ENCODE data around the gene CARD8. TPM values are rescaled to one million over a fixed set of nuclear protein-coding genes. Genes with fewer than 3 reads are reported as not detected.
"Not testable (repeated sequence)": the region's sequence is repeated elsewhere in the genome, so short reads cannot be mapped to it uniquely, and the experiment has no call there.

Gene CARD8
- total and polyA plus RNA-seq, 7 experiments from 2014 or later, result 73.6 to 301 (median 165) TPM

DNA sequence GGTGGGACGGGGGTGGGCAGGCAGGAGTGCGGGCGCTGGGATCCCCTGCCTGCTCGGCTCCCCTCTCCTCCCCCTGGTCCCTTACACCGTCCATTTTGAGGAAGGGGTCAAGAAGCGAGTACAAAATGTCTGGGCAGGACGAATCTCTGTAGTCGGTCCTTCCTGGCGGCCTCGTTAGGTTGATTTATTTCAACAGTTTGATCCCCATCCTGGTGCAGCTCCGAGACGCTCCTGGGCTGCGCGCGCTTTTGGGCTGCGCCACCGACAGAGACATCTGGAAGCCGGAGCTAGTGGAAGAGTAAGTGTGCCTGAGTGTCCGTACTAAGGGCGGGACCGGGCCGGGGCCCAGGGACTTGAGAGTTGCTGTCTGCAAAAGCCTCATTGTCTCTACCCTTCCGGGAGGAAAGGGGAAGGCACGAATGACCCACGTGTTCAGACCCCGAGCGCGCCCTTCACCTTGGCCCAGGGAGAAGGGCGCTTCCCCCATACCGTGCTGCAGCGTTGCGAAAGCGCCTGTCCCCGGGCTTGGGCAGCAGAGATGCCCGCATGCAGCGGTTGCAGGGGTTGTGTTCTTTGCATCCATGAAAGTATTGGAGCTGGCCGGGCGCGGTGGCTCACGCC lies 15.9 kb upstream of the CARD8 start:
- H3K4me3 Mint-ChIP-seq, result peak overlapping the region; percentile 76 to 95 (median 88)
- peak; percentile 40 for ATAC-seq
- peaks cover 0 to 23% (median 11%) of the 10 kb centered on the region in 5 donors for H3K27me3 Mint-ChIP-seq
- Histone ChIP-seq H3K27ac (ENCODE audit: low read depth, low read length) (no peak overlapping the region), H3K4me3 (ENCODE audit: low read length) (peak overlapping the region; percentile 55), H3K9me3 (ENCODE audit: control insufficient read depth in 2 of 3, low read length in 3 of 3) (no peaks in the 10 kb centered on the region), H3K36me3 (ENCODE audit: control insufficient read depth in 2 of 3, insufficient read depth in 3 of 3, low read length in 3 of 3) (no peaks in the 10 kb centered on the region), H3K27me3 (ENCODE audit: control insufficient read depth in 2 of 2, insufficient read depth in 2 of 2, low read length in 2 of 2) (no peaks in the 10 kb centered on the region), H3K4me1 (ENCODE audit: control insufficient read depth in 2 of 2, insufficient read depth in 2 of 2, low read length in 2 of 2) (peaks cover 0 to 5% of the 10 kb centered on the region in 2 donors)
- intact Hi-C loops (cut with micrococcal nuclease), result loop anchor here in 1 of 2 donors (1.0 kb wide), 1 partner anchor 20 kb away; no protein-coding TSS in a partner anchor
- peak in 4 of 9 donors; percentile 5 to 32 (median 9) for DNase-seq
- peaks cover 0 to 1% (median 0%) of the 10 kb centered on the region in 5 donors for H3K36me3 Mint-ChIP-seq
- ChIA-PET CTCF (interaction anchor here (0.6 to 1.5 kb wide), 2 partner anchors 119 to 163 kb away, joined by 3 read pairs; partner anchors contain the start of gene KDELR1), POLR2A (interaction anchor here (0.7 to 1.4 kb wide), 2 partner anchors 20 to 759 kb away, joined by 4 to 5 read pairs; no protein-coding TSS in a partner anchor)
- peak overlapping the region in 1 of 9 donors; percentile 33 for H3K27ac Mint-ChIP-seq
- no peaks in the 10 kb centered on the region for H3K9me3 Mint-ChIP-seq
- H3K4me1 Mint-ChIP-seq, result peaks cover 13 to 30% (median 20%) of the 10 kb centered on the region in 7 donors

GRCh38 chr19:48269617-48270026 lies 13.9 kb upstream of the CARD8 start:
- Mint-ChIP-seq H3K27me3 (peaks cover 0 to 31% (median 11%) of the 10 kb centered on the region in 5 donors), H3K27ac (peak overlapping the region in 4 of 9 donors; percentile 12 to 71 (median 23)), H3K4me1 (peaks cover 16 to 30% (median 20%) of the 10 kb centered on the region in 7 donors), H3K4me3 (peak overlapping the region; percentile 38 to 92 (median 76))
- H3K36me3 Mint-ChIP-seq; H3K4me3 ChIP-seq (ENCODE audit: low read length); H3K4me1 ChIP-seq (ENCODE audit: control insufficient read depth in 2 of 2, insufficient read depth in 2 of 2, low read length in 2 of 2); intact Hi-C loops (cut with micrococcal nuclease); H3K27ac ChIP-seq (ENCODE audit: low read depth, low read length); DNase-seq; H3K9me3 ChIP-seq (ENCODE audit: control insufficient read depth in 2 of 3, low read length in 3 of 3); H3K36me3 ChIP-seq (ENCODE audit: control insufficient read depth in 2 of 3, insufficient read depth in 3 of 3, low read length in 3 of 3); H3K27me3 ChIP-seq (ENCODE audit: control insufficient read depth in 2 of 2, insufficient read depth in 2 of 2, low read length in 2 of 2); ATAC-seq; H3K9me3 Mint-ChIP-seq: not testable (repeated sequence)
- POLR2A ChIA-PET, result interaction anchor here (0.7 kb wide), 1 partner anchor 49 kb away, joined by 3 read pairs; no protein-coding TSS in a partner anchor
- CTCF ChIA-PET, result interaction anchor here (0.6 to 1.8 kb wide), 7 partner anchors 9 to 315 kb away, joined by 3 to 8 read pairs (median 5); no protein-coding TSS in a partner anchor

GRCh38 chr19:48265326-48265725 lies 9.6 kb upstream of the CARD8 start:
- H3K36me3 ChIP-seq (ENCODE audit: control insufficient read depth in 2 of 3, insufficient read depth in 3 of 3, low read length in 3 of 3); intact Hi-C loops (cut with micrococcal nuclease): not testable (repeated sequence)
- CTCF ChIA-PET, result interaction anchor here (0.7 to 1.1 kb wide), 2 partner anchors 62 to 75 kb away, joined by 3 read pairs; no protein-coding TSS in a partner anchor

GRCh38 chr19:48260359-48260714 lies 4.6 kb upstream of the CARD8 start:
- CTCF ChIA-PET, result interaction anchor here (0.6 to 2.3 kb wide), 12 partner anchors 8 to 300 kb away, joined by 3 to 17 read pairs (median 4); no protein-coding TSS in a partner anchor

More at GRCh38 chr19:48265326-48265725, 9.6 kb upstream of the CARD8 start:
- H3K27ac ChIP-seq (ENCODE audit: low read depth, low read length); H3K36me3 Mint-ChIP-seq; H3K9me3 Mint-ChIP-seq; H3K4me1 ChIP-seq (ENCODE audit: control insufficient read depth in 2 of 2, insufficient read depth in 2 of 2, low read length in 2 of 2); H3K27me3 ChIP-seq (ENCODE audit: control insufficient read depth in 2 of 2, insufficient read depth in 2 of 2, low read length in 2 of 2); ATAC-seq; H3K4me3 Mint-ChIP-seq; H3K27ac Mint-ChIP-seq; H3K4me3 ChIP-seq (ENCODE audit: low read length); DNase-seq; H3K9me3 ChIP-seq (ENCODE audit: control insufficient read depth in 2 of 3, low read length in 3 of 3): not testable (repeated sequence)
- H3K27me3 Mint-ChIP-seq, result peaks cover 0 to 24% (median 11%) of the 10 kb centered on the region in 5 donors
- peaks cover 6 to 16% (median 10%) of the 10 kb centered on the region in 7 donors for H3K4me1 Mint-ChIP-seq
- POLR2A ChIA-PET, result interaction anchor here (0.7 kb wide), 1 partner anchor 64 kb away, joined by 3 read pairs; no protein-coding TSS in a partner anchor

DNA sequence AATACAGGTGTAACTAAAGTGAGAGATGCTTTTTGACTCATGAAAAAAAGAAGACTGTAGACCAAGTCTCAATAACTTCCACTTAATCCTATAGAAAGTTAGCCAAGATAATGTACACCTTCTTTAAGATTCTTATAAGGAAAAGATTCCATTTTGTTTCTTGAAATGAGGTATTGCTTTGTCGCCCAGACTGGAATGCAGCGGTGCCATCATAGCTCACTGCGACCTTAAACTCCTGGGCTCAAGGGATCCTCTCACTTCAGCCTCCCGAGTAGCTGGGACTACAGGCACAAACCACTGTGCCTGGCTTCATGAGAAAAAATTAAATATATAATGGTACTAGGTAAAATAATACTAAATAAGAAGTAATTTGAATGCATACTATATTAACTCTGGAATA lies 3.3 kb upstream of the CARD8 start:
- ChIA-PET POLR2A (interaction anchor here (1.2 to 4.9 kb wide), 4 partner anchors 9 to 88 kb away, joined by 3 to 25 read pairs (median 22); no protein-coding TSS in a partner anchor), CTCF (interaction anchor here (1.1 to 1.9 kb wide), 5 partner anchors 9 to 149 kb away, joined by 3 to 7 read pairs (median 4); partner anchors contain the start of gene PLA2G4C)
- not testable (repeated sequence) for H3K27me3 ChIP-seq (ENCODE audit: control insufficient read depth in 2 of 2, insufficient read depth in 2 of 2, low read length in 2 of 2); ATAC-seq; H3K9me3 ChIP-seq (ENCODE audit: control insufficient read depth in 2 of 3, low read length in 3 of 3); H3K4me3 ChIP-seq (ENCODE audit: low read length); H3K27me3 Mint-ChIP-seq; DNase-seq; H3K36me3 ChIP-seq (ENCODE audit: control insufficient read depth in 2 of 3, insufficient read depth in 3 of 3, low read length in 3 of 3); H3K9me3 Mint-ChIP-seq
- Mint-ChIP-seq H3K36me3 (peaks cover 0 to 21% (median 4%) of the 10 kb centered on the region in 5 donors), H3K27ac (peak overlapping the region in 6 of 9 donors; percentile 90 to 98 (median 96)), H3K4me3 (peak overlapping the region in 8 of 10 donors; percentile 32 to 97 (median 89)), H3K4me1 (peaks cover 25 to 54% (median 45%) of the 10 kb centered on the region in 7 donors)
- Histone ChIP-seq H3K27ac (ENCODE audit: low read depth, low read length) (peak overlapping the region; percentile 87), H3K4me1 (ENCODE audit: control insufficient read depth in 2 of 2, insufficient read depth in 2 of 2, low read length in 2 of 2) (peaks cover 28 to 30% of the 10 kb centered on the region in 2 donors)
- intact Hi-C loops (cut with micrococcal nuclease), result loop anchor here in 1 of 2 donors (5.0 kb wide), 1 partner anchor 747 kb away; no protein-coding TSS in a partner anchor

More at GRCh38 chr19:48260359-48260714, 4.6 kb upstream of the CARD8 start:
- Histone ChIP-seq H3K4me3 (ENCODE audit: low read length) (peak overlapping the region; percentile 67), H3K27ac (ENCODE audit: low read depth, low read length) (peak overlapping the region; percentile 87), H3K4me1 (ENCODE audit: control insufficient read depth in 2 of 2, insufficient read depth in 2 of 2, low read length in 2 of 2) (peaks cover 16 to 19% of the 10 kb centered on the region in 2 donors)
- Mint-ChIP-seq H3K27ac (peak overlapping the region; percentile 90 to 98 (median 96)), H3K4me1 (peaks cover 16 to 43% (median 34%) of the 10 kb centered on the region in 7 donors), H3K36me3 (peaks cover 0 to 15% (median 4%) of the 10 kb centered on the region in 5 donors), H3K4me3 (peak overlapping the region; percentile 79 to 97 (median 92)), H3K27me3 (peaks cover 0 to 10% (median 0%) of the 10 kb centered on the region in 5 donors)
- POLR2A ChIA-PET, result interaction anchor here (1.1 to 4.9 kb wide), 9 partner anchors 11 to 66 kb away, joined by 3 to 25 read pairs (median 5); no protein-coding TSS in a partner anchor
- not testable (repeated sequence) for DNase-seq; ATAC-seq; H3K36me3 ChIP-seq (ENCODE audit: control insufficient read depth in 2 of 3, insufficient read depth in 3 of 3, low read length in 3 of 3); H3K9me3 Mint-ChIP-seq; H3K27me3 ChIP-seq (ENCODE audit: control insufficient read depth in 2 of 2, insufficient read depth in 2 of 2, low read length in 2 of 2); H3K9me3 ChIP-seq (ENCODE audit: control insufficient read depth in 2 of 3, low read length in 3 of 3)
- intact Hi-C loops (cut with micrococcal nuclease), result loop anchor here (1.0 to 2.0 kb wide), 10 partner anchors 11 to 153 kb away; partner anchors contain the start of genes LIG1 (in 1 of the 2) and ZSWIM9 (in 1 of the 2)

DNA sequence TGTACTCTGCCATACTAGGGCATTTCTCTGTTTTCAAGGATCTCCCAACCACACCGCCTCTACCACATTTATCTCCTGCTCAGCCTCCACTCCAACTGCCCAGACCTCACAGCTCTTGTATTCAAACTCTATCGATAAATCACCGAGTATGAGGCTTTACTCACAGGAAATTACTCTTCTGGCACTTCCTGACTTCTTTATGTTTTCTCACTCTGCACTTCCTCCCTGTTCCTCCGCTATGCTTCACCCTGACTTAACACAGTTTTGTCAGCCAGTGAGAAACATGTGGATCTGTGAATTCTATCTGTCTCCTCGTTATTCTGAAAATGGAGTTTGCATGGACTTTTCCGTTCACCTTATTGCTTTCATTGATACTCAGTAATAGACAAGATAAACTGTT lies 2.6 kb upstream of the CARD8 start:
- Mint-ChIP-seq H3K9me3 (no peaks in the 10 kb centered on the region), H3K4me3 (peak overlapping the region; percentile 84 to 96 (median 89)), H3K27ac (peak overlapping the region; percentile 86 to 96 (median 94)), H3K36me3 (peaks cover 0 to 24% (median 4%) of the 10 kb centered on the region in 5 donors), H3K27me3 (no peaks in the 10 kb centered on the region), H3K4me1 (peaks cover 30 to 60% (median 50%) of the 10 kb centered on the region in 7 donors)
- ATAC-seq (no peak), DNase-seq (peak in 7 of 9 donors; percentile 15 to 35 (median 22))
- Histone ChIP-seq H3K36me3 (ENCODE audit: control insufficient read depth in 2 of 3, insufficient read depth in 3 of 3, low read length in 3 of 3) (no peaks in the 10 kb centered on the region), H3K9me3 (ENCODE audit: control insufficient read depth in 2 of 3, low read length in 3 of 3) (no peaks in the 10 kb centered on the region), H3K4me1 (ENCODE audit: control insufficient read depth in 2 of 2, insufficient read depth in 2 of 2, low read length in 2 of 2) (peaks cover 34 to 36% of the 10 kb centered on the region in 2 donors), H3K4me3 (ENCODE audit: low read length) (peak overlapping the region; percentile 24), H3K27ac (ENCODE audit: low read depth, low read length) (peak overlapping the region; percentile 81), H3K27me3 (ENCODE audit: control insufficient read depth in 2 of 2, insufficient read depth in 2 of 2, low read length in 2 of 2) (no peaks in the 10 kb centered on the region)
- ChIA-PET CTCF (interaction anchor here (0.5 to 1.6 kb wide), 5 partner anchors 13 to 331 kb away, joined by 3 to 7 read pairs (median 5); no protein-coding TSS in a partner anchor), POLR2A (interaction anchor here (0.7 to 4.9 kb wide), 11 partner anchors 9 to 87 kb away, joined by 3 to 25 read pairs (median 5); partner anchors contain the start of gene EMP3)
- intact Hi-C loops (cut with micrococcal nuclease), result loop anchor here in 1 of 2 donors (5.0 kb wide), 1 partner anchor 746 kb away; no protein-coding TSS in a partner anchor

Measured in naive thymus-derived CD4-positive, alpha-beta T cell (primary cell).